Renal cortical epithelial cell (primary cell): ENCODE results near the gene TNFRSF11A. TPM values are rescaled to one million over a fixed set of nuclear protein-coding genes. Genes with fewer than 3 reads are reported as not detected.

Experiments used
- DNase-seq: peaks from one replicate; pipeline ENCODE4 v3.0.0-alpha.2; 2011; ENCODE audit warnings: low read depth
- total RNA-seq: library from RNA; depleted of rRNA; stranded (reverse); fragments of >200 nt; gene quantifications from 2 replicates; pipeline ENCODE4 v1.2.3, GENCODE V29; 2014

Gene TNFRSF11A
- total RNA-seq, 1 donor from 2014 or later, result 1.4 TPM

DNA sequence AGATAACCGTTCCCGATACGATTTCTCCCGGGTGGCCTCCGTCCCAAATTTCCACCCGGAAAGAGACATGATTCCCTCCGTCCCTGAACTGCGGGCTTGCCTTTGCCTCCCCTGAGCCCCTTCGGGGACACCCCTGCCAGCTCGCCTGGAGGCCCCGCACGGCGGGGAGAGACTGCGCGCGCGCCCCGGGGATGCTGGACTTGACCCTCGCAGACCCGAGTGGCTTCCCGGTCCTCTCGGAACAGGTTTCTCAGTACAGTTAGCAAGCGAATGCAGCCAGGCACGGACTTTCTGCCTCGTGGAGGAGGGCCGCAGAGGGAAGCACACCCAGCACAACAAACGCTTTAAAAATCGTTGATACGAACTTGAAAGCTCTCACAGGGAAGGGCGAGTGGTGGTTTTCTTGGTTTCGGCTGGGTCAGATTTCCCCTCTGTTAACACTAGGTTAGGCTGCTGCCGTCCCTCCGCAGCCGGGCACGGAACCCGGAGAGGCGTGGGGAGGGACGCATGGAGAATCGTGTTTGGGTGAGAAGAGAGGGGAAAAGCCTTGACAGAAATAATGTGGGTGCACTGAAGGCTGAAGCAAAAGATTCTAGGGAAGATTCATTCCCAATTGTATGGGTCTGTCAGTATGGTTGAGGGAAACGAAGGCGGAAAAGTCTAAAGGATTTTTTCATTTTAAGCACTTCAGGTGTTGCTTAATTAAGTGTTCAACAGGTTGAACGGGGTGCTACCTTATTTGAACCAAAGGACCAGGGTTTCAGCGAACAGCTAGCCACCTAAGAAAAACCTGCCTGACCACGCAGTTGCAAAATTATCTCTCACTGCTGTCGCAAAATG lies 916 bp downstream of the TNFRSF11A start:
- DNase-seq, result no peak

DNA sequence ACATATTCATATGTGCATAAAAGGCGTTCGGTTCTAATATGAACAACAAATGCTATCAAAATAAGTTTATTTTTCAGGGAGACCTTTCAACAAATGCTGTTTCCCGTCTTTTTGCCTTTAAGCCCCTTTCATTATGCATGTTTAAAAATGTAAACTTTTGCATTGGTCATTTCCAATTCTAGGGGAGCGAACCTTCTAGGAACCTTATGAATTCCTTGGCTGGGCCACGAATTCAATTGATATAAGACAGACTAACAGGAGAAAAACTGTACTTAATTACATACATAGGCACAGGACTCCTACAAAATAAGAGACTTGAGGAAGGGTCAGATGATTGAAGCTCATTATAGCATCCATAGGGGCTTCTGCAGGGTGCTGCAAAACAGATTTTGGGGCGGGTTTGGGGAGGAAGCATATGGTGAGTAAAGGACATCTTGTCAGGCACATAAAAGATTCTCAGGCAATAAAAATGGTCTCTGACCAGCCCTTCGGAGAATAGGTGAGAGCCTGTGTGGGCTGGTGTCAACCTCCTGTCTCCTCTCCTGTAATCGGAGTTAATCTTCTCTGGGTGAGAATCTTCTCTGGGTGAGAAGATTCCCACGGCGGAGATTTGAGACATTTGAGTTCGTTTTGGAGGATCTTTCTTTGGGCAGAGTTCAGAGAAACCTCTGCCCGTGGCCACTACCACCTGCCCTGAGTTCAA lies 1.7 kb downstream of the TNFRSF11A start:
- DNase-seq, result no peak

DNA sequence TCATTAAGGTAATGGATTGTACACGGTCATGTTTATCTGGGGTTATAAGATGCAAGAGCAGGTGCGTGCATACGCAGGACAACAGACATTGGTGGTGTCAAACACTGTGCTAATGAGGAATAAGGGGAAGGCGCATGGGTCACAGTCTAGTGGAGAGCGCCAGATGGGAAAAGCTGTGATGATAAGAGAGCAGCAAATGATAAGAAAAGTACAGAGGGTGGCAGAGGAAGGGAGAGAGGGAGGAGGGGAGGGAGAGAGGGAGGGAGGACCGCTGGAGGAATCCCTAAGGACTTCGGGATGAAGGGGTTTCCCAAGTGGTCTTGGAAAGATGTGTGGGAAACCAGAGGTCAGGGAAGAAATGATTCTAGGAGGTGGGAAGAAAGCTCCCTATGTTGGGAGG lies 2.9 kb downstream of the TNFRSF11A start:
- no peak for DNase-seq

DNA sequence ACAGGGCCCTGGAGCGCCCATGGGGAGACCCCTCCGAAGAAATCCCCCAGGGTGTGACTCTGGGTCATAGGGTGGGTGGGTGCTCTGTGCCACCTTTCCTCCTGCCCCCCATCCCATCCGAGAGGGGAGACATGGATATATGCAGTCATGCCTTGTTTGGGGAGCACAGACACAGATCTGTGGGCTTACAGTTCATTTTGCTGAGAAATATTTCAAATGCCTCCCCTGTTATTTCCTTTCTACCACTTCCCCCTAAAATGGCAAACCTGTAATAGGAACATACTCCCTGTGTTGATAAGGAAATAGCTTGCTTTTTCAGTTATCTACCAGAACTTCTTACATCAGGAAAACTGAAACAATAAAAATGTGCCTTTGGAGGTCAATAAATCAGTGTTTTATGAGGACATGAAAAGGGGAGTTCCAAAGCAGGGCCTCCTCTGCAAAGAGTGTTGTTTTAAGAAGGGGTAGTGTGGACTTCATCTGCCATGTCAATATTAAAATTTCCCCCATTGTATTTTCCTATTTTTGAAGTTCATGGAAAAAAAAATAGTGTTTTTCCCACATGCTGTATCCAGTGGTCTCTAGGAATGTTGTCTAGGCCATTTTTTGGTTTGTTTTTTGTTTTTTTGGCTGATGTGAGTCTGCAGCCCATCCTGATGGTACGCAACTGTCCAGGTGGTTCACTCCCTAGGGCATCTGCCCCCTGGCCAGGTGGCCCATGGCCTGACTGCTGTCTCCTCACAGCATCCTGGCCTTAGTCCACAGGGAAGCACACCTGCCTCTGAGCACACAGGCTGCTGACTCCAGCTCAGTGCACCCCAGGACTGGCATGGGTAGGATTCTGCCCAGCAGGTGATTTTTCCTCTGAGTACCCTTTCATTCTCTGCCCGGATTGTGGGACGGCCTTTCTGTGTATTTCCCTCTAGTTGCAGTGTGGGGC lies 3.7 kb downstream of the TNFRSF11A start:
- DNase-seq, result no peak

DNA sequence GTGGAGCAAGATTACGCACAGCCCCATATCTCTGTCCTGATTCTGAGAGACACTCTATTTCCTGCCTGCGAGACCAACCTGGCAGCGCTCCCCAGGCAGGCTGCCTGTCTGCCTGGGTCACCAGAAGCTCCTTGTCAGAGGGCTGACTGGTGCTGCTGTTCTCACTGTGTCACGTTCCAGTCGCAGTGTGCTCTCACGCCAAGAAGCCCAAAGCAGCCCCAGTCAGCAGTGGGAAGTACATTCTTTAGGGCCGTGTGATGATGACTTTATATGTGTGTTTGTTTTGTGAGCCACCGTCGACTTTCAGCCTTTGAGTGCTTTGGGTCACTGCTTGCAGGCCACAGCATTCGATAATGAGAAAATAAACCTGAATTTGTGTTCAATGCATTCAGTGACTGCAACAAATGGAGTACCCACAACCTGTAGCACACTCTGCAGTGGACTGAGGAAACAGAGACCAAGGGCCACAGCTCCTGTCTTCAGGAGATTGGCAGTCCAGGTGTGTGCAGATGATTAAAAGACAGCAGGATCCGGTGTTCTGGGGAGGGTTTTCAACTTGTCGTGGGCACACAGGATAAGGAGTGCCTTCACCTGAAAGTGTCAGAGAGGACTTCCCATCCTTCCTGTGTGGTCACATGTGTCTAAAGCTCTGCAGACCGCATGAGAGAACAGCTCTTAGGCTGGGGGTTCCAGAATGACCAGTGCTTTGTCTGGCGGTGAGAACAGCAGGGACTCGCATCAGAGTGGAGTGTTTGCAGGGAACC lies 4.8 kb downstream of the TNFRSF11A start:
- DNase-seq, result peak; percentile 73

DNA sequence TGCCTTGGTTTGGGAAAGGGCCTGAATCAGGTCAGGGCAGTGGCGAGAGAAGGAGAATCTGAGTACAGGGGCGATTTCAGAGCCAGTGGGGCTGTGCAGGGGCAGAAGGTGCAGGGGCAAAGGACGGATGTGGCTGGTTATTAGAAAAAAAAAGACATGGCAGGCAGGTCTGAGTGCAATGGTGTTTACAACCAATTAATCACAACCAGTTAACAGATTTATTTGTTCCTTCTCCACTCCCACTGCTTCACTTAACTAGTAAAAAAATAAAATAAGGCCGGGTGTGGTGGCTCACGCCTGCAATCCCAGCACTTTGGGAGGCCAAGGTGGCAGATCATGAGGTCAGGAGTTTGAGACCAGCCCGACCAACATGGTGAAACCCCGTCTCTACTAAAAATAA lies 5.5 kb downstream of the TNFRSF11A start:
- no peak for DNase-seq

DNA sequence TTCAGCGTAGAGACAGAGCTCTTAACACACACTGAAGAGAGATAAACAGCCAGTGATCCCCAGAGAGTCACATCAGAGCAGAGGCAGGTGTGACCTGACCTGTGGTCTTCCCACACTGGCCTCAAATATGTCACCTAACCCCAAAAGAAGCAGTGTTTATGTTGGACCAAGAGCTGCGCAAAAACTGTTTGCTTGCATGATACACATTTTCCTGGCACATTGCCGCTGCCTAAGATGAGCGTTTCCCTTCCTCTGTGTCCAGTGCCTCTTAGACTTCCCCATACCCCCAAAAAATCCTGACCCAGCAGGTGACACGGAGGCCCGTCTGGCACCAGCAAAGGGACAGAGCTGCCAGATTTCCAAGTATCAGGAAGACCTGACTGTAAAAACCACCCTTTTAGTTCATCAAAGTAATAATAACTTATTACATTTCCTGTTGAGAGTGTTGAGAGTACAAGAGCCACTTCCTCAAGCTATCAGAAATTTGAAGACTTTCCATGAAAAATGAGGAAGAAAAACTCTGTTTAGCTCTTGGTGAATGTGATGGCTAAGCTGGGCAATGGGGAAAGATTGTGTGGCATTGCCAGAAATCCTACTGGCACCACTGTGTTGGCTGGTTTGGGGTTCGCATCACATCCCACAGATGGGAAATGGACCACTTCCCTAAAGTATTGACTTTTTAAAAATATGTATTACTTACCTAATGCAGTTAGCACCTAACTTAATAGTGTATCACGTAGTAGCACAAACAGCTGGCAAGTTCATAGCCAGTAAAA lies 6.7 kb downstream of the TNFRSF11A start:
- DNase-seq, result no peak

DNA sequence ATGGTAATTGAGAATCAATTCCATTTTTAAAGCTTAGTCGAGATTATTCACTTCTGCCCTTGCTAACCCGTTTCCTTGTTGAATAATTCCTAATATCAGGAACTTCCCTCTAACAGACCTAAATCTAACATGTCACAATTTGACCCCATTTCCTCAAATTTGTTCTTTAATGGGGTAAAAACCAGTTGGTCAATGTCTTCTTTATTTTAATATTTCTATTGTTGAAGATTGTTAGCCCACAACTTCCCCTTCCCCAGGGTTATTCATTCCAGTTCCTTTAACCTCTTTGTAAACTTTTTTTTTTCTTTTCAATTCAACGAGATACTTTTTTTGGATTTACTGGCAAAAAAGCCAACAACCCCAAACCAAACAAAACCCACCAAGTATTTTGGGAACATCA lies 7.3 kb downstream of the TNFRSF11A start:
- DNase-seq, result no peak

DNA sequence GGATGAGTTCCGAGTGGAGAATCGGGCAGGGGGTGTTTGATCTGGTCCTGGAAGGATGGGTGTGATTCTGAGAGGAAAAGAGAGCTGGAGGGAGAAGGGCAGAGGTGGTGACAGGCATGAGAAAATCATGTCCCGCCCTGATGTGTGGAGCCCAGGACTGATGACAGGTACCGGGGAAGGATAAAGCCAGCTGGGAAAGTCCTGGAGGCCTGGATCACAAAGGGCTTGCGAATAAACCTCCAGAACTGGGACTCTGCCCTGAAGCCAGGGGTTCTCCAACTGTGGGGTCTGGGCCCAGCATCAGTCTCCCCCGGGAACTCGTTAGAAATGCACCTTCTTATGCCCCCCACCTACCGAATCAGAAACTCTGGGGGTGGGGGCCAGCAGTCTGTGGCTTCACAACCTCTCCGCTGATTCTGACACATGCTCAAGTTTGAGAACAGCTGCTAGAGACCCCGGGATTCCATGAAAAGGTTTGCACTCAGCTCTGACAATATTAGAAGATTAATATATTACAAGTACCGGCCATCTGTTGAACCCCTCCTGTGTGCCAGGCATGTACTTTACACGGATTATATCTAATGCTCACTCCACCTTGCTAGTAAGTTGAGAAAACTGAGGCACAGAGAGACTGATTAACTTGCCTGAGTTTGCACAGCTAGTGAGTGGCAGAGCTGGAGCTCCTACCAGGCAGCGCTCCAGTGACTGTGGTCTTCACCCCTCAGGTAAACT lies 8.0 kb downstream of the TNFRSF11A start:
- no peak for DNase-seq

DNA sequence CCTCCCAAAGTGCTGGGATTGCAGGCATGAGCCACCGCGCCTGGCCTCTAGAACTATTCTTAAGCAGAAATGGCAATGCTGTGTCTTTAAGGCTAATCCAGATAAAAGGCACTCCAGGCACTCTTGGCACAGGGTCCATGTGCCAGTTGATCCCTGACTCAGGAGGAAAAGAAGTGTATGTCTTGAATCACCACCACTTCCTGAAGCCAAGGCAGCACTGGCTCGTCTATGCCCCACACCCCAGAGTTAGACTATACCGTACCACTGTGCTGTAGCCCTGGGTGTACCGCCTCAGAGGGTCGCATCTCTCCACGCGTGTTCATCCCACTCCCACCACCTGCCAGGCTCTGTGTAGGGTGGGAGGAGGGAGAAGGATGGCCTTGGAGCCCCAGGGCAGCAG lies 9.0 kb downstream of the TNFRSF11A start:
- peak; percentile 67 for DNase-seq

DNA sequence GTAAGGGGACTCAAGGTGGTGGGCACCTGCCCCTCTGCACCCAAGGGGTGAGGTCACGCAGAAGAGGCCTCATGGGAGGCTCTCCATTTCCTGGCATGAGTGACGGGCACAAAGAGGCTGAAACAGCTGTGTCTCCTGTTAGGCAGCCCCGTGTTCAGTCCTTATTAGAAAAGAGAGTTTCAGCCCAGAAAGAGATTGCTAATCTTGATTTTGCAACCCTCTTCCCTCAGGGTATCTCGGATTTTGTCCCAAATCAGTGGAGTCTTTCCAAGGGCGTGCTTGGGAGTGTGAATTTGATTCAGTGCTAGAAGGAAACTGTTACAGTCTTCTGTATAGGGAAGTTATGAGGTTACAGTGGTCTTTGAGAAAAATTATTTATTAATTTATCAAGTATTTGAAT lies 10.4 kb downstream of the TNFRSF11A start:
- DNase-seq, result no peak

DNA sequence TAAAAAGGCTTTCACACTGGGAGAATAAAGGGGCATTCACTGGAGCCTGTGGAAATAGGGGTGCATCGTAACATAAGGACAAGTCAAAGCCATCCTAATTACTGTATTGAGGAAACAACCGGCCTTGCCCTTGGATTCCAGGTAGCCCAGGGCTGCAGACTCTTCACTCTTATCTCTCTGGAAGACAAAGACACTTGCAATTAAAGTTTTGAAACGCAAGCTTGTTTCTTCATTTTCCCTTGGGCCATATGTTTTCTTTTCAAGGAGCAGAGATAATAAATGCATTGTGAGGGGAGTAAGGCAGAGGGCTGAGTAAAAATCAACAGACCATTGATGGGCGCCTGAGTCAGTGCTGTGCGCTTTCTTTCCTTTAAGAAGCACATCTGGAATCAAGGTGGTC lies 11.5 kb downstream of the TNFRSF11A start:
- DNase-seq, result no peak

DNA sequence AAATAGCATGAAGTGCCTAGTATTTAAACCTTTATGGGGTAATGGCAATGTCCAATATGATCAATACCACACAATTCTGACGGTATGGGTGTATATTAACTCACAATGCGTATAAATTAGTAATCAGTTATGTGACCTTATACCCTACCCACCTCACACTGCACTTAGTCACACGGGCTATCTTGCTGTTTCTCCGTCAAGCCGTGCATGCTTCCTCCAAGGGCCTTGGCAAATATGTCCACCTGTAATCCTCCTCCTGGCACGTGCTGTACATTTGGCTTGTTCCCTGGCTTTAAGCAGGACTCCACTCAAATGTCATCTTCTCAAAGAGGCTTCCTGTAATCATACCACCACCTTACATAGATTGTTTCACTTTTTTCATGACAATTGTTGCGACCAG lies 12.2 kb downstream of the TNFRSF11A start:
- DNase-seq, result no peak

DNA sequence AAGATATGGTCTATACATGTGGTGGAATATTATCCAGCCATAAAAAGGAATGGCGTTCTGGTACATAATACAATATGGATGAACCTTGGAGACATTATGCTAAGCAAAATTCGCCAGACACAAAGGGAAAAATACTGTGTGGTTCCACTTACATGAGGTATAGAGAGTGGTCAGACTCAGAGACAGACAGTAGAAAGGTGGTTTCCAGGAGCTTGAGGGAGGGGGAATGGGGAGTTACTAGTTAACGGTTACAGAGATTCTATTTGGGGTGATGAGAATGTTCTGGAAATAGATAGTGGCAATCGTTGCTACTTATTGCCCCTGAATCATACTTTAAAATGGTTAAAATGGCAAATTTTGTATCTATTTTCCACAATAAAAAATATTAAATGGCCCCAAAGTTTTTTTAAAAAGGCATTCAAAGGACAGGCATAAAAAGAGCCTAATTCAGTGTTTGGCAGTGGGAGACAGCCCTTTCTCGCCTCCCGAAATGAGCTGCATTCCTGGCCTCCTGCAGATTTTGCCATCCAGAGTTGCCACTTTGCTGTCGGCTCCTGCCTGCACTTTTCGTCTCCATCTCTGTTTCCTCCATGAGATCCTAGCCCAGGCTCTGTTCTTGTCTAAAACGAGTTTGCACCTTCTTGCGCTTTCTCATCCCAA lies 13.5 kb downstream of the TNFRSF11A start:
- DNase-seq, result no peak

DNA sequence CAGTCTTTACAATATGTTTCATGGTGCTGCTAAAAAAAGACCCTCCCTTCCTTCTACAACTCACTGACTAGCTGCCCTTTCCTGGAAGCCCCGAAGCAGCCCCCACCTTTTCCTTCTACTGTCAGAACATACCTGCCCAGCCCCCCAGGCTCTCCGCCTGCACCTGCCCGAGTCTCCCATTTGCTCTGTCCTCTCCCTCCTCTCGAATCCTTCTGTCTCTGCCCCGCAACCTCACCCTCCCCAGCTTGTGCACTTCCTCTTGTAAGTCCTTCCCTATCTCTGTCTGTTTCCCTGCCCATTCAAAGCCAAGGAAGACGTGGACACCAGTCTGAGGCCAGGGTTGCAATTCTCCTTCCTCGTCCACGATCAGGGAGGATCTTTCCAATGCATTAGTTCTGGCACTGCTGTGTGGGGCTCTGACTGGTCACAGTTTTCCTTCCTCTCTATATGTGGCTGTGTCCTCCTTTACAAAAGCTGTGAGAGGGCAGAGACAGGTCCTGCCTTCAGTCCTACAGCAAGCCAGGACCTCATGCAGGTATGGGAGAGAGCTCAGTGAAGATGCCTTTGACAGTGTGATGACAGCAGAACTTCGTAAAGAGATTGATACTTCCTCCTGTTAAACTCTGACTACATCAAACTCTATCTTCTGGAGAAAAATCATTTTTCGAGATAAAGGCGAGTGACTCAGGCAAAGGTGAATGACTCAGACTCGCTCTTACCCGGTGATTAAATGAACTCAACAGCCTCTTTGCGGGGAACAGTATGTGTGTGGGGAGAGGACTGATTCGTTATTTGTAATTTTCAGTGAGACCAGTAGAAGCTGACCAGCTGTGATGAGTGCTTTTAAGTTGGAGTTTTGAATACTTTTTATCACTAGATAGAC lies 14.2 kb downstream of the TNFRSF11A start:
- DNase-seq, result peak; percentile 72

DNA sequence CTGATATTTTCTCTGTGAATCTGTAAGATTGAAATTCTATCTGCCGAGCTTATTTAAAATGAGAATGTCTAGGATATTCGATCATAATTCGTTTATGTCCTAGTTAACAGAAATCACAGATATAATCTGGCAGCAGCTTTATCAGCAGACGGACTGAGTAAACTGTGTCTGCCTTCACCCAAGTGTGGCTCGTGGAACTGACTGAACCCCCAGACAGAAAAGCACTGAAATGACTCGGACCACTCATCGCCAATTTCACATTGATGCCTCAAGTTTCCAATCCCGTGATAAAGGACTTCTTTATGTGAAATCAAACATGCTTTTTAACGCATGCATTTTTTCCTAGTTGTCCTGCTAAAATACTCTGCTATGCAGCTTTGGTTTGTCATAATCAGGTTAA lies 15.9 kb downstream of the TNFRSF11A start:
- no peak for DNase-seq

DNA sequence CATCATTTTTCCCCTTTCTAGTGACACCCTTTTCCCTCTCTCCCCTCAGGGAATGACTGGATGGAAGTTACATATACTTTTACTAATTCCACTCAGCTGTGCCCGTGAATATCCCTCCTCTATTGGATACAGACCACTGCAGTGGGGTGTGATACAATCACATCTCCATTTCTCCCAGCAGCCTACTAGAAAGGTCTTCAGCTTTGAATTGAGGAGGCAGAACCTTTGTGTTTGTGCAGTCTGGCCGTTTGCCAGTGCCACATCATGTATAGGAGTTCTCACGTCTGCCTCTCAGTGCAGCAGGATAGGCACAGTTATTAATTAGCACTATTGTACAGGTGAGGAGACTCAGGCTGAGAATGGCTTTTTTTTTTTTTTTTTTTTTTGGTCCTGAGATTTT lies 16.4 kb downstream of the TNFRSF11A start:
- DNase-seq, result no peak

DNA sequence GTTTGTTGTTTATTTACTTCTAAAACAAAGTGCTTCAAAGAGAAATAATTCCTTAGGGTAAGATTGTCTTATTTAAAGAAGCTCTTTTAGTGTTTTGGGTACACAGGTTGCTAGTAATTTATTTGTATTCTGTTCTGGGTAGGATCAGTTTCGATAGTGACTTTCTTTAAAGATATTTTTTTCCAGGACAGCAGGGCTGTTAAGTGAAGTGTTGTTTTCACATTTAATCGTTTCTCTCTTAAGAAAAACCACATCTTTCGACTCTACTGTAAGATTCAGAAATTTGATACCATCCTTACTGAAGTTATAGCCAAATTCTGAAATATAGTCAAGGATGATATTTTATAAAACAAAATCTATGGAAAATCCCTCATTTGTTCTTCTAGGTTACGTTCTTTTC lies 17.8 kb downstream of the TNFRSF11A start:
- no peak for DNase-seq
